GM23338 (cell line): ENCODE results near the gene CDCA5. TPM values are rescaled to one million over a fixed set of nuclear protein-coding genes. Genes with fewer than 3 reads are reported as not detected.

Source experiments
- ATAC-seq: fragments of 200-7000 bp; cut with Tn5 transposase; 3 replicates; pipeline ENCODE4 v1.9.1; 2020
- DNase-seq: peaks from one replicate; pipeline ENCODE4 v3.0.0-alpha.2; 2015; ENCODE audit warnings: low spot score
- H2AFZ ChIP-seq: fragments of 200-600 bp; sonication (generic); 2 replicates; pipeline ENCODE4 v1.8.0; 2016; ENCODE audit warnings: antibody characterized with exemption, mild to moderate bottlenecking, moderate library complexity
- H3F3A ChIP-seq: fragments of 200-600 bp; sonication (generic); replicated peaks from 2 replicates; pipeline ENCODE4 v1.8.0; 2017; ENCODE audit warnings: antibody characterized with exemption, mixed run types, low read depth
- H3K27ac ChIP-seq: fragments of 200-600 bp; sonication (generic); 2 replicates; pipeline ENCODE4 v1.6.1; 2016; ENCODE audit warnings: low read depth
- H3K27me3 ChIP-seq: fragments of 200-600 bp; sonication (generic); 2 replicates; pipeline ENCODE4 v1.8.0; 2016; ENCODE audit warnings: mild to moderate bottlenecking, mixed run types, moderate library complexity; ENCODE audit not compliant: insufficient read depth
- H3K36me3 ChIP-seq: fragments of 200-600 bp; sonication (generic); 2 replicates; pipeline ENCODE4 v1.8.0; 2016; ENCODE audit warnings: mild to moderate bottlenecking; ENCODE audit not compliant: insufficient read depth
- H3K4me1 ChIP-seq: fragments of 200-600 bp; sonication (generic); 2 replicates; pipeline ENCODE4 v1.8.0; 2016; ENCODE audit warnings: mild to moderate bottlenecking, moderate library complexity; ENCODE audit not compliant: insufficient read depth
- H3K4me2 ChIP-seq: fragments of 200-600 bp; sonication (generic); 2 replicates; pipeline ENCODE4 v1.7.1; 2017; ENCODE audit warnings: mixed run types
- H3K4me3 ChIP-seq: fragments of 200-600 bp; sonication (generic); 2 replicates; pipeline ENCODE4 v1.6.1; 2016; ENCODE audit warnings: mixed run types
- H3K79me2 ChIP-seq: fragments of 200-600 bp; sonication (generic); replicated peaks from 2 replicates; pipeline ENCODE4 v1.8.0; 2017; ENCODE audit warnings: mild to moderate bottlenecking; ENCODE audit not compliant: insufficient read depth
- H3K9me2 ChIP-seq: fragments of 200-600 bp; sonication (generic); 2 replicates; pipeline ENCODE4 v1.8.0; 2017; ENCODE audit not compliant: insufficient read depth
- H4K20me1 ChIP-seq: fragments of 200-600 bp; sonication (generic); replicated peaks from 2 replicates; pipeline ENCODE4 v1.8.0; 2017; ENCODE audit warnings: mild to moderate bottlenecking; ENCODE audit not compliant: insufficient read depth
- H3K27ac Mint-ChIP-seq: 2 replicates; pipeline ENCODE4 v1.8.0; 2020; ENCODE audit warnings: inconsistent platforms, mild to moderate bottlenecking, moderate library complexity, mixed read lengths
- H3K27me3 Mint-ChIP-seq: 3 replicates; pipeline ENCODE4 v1.8.0; 2022; ENCODE audit warnings: low read depth, mild to moderate bottlenecking, moderate library complexity, mixed read lengths, inconsistent platforms; ENCODE audit not compliant: insufficient read depth, poor library complexity
- H3K36me3 Mint-ChIP-seq: 3 replicates; pipeline ENCODE4 v1.8.0; 2021; ENCODE audit warnings: low read depth, mild to moderate bottlenecking, inconsistent platforms, moderate library complexity, mixed read lengths
- H3K4me1 Mint-ChIP-seq: 3 replicates; pipeline ENCODE4 v1.8.0; 2020; ENCODE audit warnings: mild to moderate bottlenecking, inconsistent platforms, mixed read lengths
- H3K4me3 Mint-ChIP-seq: 3 replicates; pipeline ENCODE4 v1.8.0; 2021; ENCODE audit warnings: moderate library complexity, mild to moderate bottlenecking, inconsistent platforms, mixed read lengths
- H3K9me3 Mint-ChIP-seq: 3 replicates; pipeline ENCODE4 v1.8.0; 2020; ENCODE audit warnings: moderate library complexity, mild to moderate bottlenecking, inconsistent platforms, mixed read lengths
- POLR2AphosphoS5 ChIP-seq: IDR thresholded peaks from 2 replicates; pipeline ENCODE4 v1.6.1; 2016; ENCODE audit warnings: antibody characterized with exemption, low read depth
- REST ChIP-seq: IDR thresholded peaks from one replicate; pipeline ENCODE4 v1.6.1; 2018; ENCODE audit warnings: antibody characterized with exemption; ENCODE audit not compliant: unreplicated experiment
- ZNF462 ChIP-seq: fragments of 250-450 bp; sonication (Bioruptor Pico); IDR thresholded peaks from 2 replicates; pipeline ENCODE4 v1.5.0; 2020; ENCODE audit warnings: mild to moderate bottlenecking, moderate library complexity
- polyA plus RNA-seq: library from polyadenylated mRNA; unstranded; fragments of >200 nt; fragmentation: Nextera tagmentation; extraction: Ambion mirVana; gene quantifications from 2 replicates; pipeline ENCODE4 v1.2.1, GENCODE V29; 2016
- total RNA-seq: library from RNA; depleted of rRNA; stranded (reverse); fragments of >200 nt; shearing (Covaris generic); gene quantifications from 2 replicates; pipeline ENCODE4 v1.2.3, GENCODE V29; 2014

CDCA5 gene
- total and polyA plus RNA-seq, 2 experiments from 2014 or later, result 53.3 to 70.9 TPM

- no peak for TF ChIP-seq REST
These were observed 32.4 kb downstream of the CDCA5 start (continued) for GRCh38 chr11:65051398-65051858.

- H2AFZ ChIP-seq, result peak overlapping the region; percentile 99
- H3K27ac ChIP-seq, result no peak overlapping the region
- Mint-ChIP-seq H3K4me1 (peaks cover 11% of the 10 kb centered on the region), H3K9me3 (no peaks in the 10 kb centered on the region), H3K27me3 (peaks cover 8% of the 10 kb centered on the region), H3K4me3 (peak overlapping the region; percentile 70), H3K36me3 (peaks cover 12% of the 10 kb centered on the region), H3K27ac (no peak overlapping the region)
- H3K9me2 ChIP-seq, result no peaks in the 10 kb centered on the region
- H3K4me3 ChIP-seq, result peak overlapping the region; percentile 65
- H3K4me1 ChIP-seq, result peaks cover 3% of the 10 kb centered on the region; the same call in 1 of the 2 replicates
- no peaks in the 10 kb centered on the region for H3K36me3 ChIP-seq
- peak overlapping the region; percentile 89 for H3K4me2 ChIP-seq
- peak; percentile 71 for ATAC-seq
- peaks cover 8% of the 10 kb centered on the region for H3K79me2 ChIP-seq
- H3K27me3 ChIP-seq, result peaks cover 7% of the 10 kb centered on the region; the same call in 1 of the 2 replicates
- peak; percentile 58 for DNase-seq
- peaks cover 8% of the 10 kb centered on the region for H4K20me1 ChIP-seq
- peak; percentile 19; the same call in 1 of the 2 replicates for TF ChIP-seq POLR2AphosphoS5
- no peak for TF ChIP-seq ZNF462 (CRISPR knock-in tag)
- 0 out of 2 replicates have a peak, but pooled peaks cover 4% of the 10 kb centered on the region for H3F3A ChIP-seq
These were observed 36.0 kb downstream of the CDCA5 start for GRCh38 chr11:65047581-65048422.
